Ishikawa (cell line): ENCODE results near the gene NEO1.

Experiments
- EGR1 ChIP-seq: IDR thresholded peaks from 2 replicates; pipeline ENCODE4 v1.6.1; 2012
- EP300 ChIP-seq: IDR thresholded peaks from 2 replicates; pipeline ENCODE4 v1.6.1; 2012; ENCODE audit warnings: borderline replicate concordance
- FOXM1 ChIP-seq: IDR thresholded peaks from 2 replicates; pipeline ENCODE4 v1.6.1; 2012; ENCODE audit warnings: low read depth, borderline replicate concordance
- TAF1 ChIP-seq: IDR thresholded peaks from 2 replicates; pipeline ENCODE4 v1.6.1; 2012; ENCODE audit warnings: low read depth, mild to moderate bottlenecking
- TCF12 ChIP-seq: IDR thresholded peaks from 2 replicates; pipeline ENCODE4 v1.6.1; 2012; ENCODE audit warnings: low read depth
- YY1 ChIP-seq: IDR thresholded peaks from 2 replicates; pipeline ENCODE4 v1.6.1; 2012; ENCODE audit warnings: low read depth
- TF ChIP-seq, protein P1 (sequence below): IDR thresholded peaks from 2 replicates; pipeline ENCODE4 v1.6.1; 2012
- TF ChIP-seq, protein P2 (sequence below): IDR thresholded peaks from 2 replicates; pipeline ENCODE4 v1.6.1; 2012; ENCODE audit warnings: low read depth, mild to moderate bottlenecking
- TF ChIP-seq, protein P3 (sequence below): IDR thresholded peaks from 2 replicates; pipeline ENCODE4 v1.6.1; 2012

DNA sequence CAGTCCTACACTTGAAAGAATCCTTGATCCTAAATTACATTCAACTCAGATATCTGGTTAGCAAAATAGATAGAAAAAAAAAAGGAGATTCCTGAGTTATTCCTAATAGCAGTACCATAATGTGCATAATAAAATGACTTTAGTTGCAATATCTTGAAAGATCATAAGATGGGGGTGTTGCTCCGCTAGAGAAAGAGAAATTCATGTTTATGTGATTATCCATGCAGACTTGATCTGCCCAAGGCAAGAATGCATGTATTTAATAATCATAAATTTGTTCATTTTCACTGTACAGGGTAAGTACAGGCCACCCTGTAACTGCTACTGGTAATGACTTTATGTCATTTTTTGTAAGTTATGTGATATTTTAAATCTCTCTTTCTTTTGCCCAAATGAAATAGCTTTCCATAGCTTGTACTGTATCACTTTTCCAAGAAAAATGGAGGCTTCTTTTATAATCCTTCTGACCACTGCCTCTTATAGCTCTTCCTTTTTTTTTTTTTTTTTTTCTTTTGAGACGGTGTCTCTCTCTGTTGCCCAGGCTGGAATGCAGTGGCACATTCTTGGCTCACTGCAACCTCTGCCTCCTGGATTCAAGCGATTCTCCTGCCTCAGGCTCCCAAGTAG, 231.9 kb downstream of the NEO1 start:
- TF ChIP-seq TCF12 (no peak), FOXM1 (no peak), EGR1 (no peak), EP300 (no peak), TAF1 (no peak), YY1 (no peak)
- TF ChIP-seq, protein P1, sequence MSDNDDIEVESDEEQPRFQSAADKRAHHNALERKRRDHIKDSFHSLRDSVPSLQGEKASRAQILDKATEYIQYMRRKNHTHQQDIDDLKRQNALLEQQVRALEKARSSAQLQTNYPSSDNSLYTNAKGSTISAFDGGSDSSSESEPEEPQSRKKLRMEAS = no peak
- TF ChIP-seq, protein P2, sequence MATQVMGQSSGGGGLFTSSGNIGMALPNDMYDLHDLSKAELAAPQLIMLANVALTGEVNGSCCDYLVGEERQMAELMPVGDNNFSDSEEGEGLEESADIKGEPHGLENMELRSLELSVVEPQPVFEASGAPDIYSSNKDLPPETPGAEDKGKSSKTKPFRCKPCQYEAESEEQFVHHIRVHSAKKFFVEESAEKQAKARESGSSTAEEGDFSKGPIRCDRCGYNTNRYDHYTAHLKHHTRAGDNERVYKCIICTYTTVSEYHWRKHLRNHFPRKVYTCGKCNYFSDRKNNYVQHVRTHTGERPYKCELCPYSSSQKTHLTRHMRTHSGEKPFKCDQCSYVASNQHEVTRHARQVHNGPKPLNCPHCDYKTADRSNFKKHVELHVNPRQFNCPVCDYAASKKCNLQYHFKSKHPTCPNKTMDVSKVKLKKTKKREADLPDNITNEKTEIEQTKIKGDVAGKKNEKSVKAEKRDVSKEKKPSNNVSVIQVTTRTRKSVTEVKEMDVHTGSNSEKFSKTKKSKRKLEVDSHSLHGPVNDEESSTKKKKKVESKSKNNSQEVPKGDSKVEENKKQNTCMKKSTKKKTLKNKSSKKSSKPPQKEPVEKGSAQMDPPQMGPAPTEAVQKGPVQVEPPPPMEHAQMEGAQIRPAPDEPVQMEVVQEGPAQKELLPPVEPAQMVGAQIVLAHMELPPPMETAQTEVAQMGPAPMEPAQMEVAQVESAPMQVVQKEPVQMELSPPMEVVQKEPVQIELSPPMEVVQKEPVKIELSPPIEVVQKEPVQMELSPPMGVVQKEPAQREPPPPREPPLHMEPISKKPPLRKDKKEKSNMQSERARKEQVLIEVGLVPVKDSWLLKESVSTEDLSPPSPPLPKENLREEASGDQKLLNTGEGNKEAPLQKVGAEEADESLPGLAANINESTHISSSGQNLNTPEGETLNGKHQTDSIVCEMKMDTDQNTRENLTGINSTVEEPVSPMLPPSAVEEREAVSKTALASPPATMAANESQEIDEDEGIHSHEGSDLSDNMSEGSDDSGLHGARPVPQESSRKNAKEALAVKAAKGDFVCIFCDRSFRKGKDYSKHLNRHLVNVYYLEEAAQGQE = no peak
- TF ChIP-seq, protein P3, sequence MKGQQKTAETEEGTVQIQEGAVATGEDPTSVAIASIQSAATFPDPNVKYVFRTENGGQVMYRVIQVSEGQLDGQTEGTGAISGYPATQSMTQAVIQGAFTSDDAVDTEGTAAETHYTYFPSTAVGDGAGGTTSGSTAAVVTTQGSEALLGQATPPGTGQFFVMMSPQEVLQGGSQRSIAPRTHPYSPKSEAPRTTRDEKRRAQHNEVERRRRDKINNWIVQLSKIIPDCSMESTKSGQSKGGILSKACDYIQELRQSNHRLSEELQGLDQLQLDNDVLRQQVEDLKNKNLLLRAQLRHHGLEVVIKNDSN = no peak
